ENCODE results near the gene PARVG.

Gene PARVG

DNA sequence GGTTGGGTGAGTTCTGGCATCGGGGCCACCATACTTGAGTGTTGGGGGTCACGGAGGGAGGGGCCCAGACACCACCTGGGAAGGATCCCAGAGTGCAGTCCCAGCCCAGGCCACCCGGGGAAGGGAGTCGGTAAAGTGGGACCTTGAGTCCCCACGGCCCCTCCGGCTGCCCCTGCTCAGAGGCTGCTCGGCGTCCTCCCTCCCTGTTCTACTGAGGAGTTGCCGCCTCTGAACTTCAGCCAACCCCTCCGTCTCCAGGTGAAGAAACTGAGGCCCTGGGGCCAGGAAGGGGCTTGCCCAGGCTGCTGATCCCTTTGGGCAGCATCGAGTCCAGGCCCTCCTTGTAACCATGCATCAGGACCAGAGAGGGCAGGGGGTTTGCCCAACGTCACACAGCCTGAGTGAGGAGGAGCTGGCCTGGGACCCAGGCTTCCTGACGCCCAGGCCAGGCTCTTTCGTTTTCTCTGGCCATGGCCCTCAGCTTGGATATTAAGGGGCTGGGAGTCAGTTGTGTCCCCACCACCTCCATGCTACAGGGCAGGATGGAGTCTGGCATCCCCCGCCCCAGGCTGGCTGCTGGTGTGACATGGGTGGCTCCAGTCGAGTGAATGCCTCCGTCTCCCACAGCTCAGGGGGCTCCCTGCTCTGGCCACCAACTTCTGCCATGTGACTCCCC is 1.3 kb downstream of the PARVG start:
- no peaks in the 10 kb centered on the region for H3K4me1 ChIP-seq (ENCODE audit: insufficient read depth, low read length)
- H3K27ac ChIP-seq (ENCODE audit: low read depth, low read length) = no peak overlapping the region
- H3K4me3 ChIP-seq (ENCODE audit: low read depth in 1 of 2, low read length in 2 of 2) = peak overlapping the region in 1 of 2 donors; percentile 8
- H3K9ac ChIP-seq (ENCODE audit: low read length) = no peak overlapping the region
- H3K27me3 ChIP-seq (ENCODE audit: control insufficient read depth in 1 of 2, insufficient read depth in 2 of 2, low read length in 2 of 2) = no peaks in the 10 kb centered on the region
- H3K36me3 ChIP-seq (ENCODE audit: insufficient read depth, low read length) = no peaks in the 10 kb centered on the region
- H3K9me3 ChIP-seq (ENCODE audit: low read length) = no peaks in the 10 kb centered on the region

DNA sequence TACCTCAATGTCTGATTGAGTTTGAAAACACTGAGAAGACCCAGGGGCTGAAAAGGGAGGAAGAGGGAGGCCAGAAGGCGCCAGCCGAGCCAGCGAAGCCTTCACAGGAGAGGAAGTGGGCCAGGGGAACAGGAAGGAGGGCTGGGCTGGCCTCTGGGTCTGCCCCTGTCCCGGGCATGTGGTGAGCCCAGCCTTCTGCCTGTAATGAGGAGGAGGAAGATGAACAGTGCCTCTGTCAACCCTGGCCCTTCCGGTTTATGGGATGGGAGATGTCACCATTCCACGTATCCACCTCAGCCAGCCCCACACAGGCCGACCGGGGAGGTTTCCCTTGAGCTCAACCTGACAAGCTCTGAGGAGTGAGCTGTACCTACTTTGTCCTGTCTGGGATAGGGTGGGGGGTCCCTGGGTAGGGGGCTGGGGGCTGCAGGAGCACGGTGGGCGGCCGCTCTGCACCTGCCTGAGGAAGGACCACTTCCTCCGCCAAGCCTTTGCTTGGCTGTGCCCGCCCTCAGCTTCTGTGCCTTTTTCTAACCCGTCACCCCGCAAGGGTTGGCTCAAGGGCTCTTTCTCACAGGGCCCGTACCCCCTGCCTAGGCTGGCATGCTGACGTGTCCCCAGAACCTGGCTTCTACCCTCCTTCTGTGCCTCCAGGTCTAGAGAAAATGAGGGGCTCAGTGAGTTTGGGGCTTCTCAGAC is 2.0 kb downstream of the PARVG start:
- H3K36me3 ChIP-seq (ENCODE audit: insufficient read depth, low read length) = no peaks in the 10 kb centered on the region
- H3K4me1 ChIP-seq (ENCODE audit: insufficient read depth, low read length) = no peaks in the 10 kb centered on the region
- no peak overlapping the region for H3K9ac ChIP-seq (ENCODE audit: low read length)
- H3K27me3 ChIP-seq (ENCODE audit: control insufficient read depth in 1 of 2, insufficient read depth in 2 of 2, low read length in 2 of 2) = no peaks in the 10 kb centered on the region
- no peak overlapping the region for H3K27ac ChIP-seq (ENCODE audit: low read depth, low read length)
- H3K9me3 ChIP-seq (ENCODE audit: low read length) = no peaks in the 10 kb centered on the region
- H3K4me3 ChIP-seq (ENCODE audit: low read depth in 1 of 2, low read length in 2 of 2) = no peak overlapping the region

DNA sequence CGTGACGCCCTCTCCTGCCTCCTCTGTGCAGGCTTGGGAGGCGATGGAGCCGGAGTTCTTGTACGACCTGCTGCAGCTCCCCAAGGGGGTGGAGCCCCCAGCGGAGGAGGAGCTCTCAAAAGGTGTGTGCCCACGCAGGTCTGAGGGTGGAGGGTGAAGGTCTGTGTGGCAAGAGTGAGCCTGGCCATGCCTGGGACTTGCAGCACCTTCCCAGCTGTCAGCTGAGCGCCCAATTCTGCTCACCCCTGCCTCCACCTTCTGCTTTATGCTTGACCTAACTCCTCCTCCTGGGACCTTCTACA is 2.5 kb downstream of the PARVG start:
- Histone ChIP-seq H3K36me3 (ENCODE audit: insufficient read depth, low read length) (no peaks in the 10 kb centered on the region), H3K4me3 (ENCODE audit: low read depth in 1 of 2, low read length in 2 of 2) (no peak overlapping the region), H3K4me1 (ENCODE audit: insufficient read depth, low read length) (no peaks in the 10 kb centered on the region), H3K9ac (ENCODE audit: low read length) (no peak overlapping the region), H3K9me3 (ENCODE audit: low read length) (no peaks in the 10 kb centered on the region), H3K27me3 (ENCODE audit: control insufficient read depth in 1 of 2, insufficient read depth in 2 of 2, low read length in 2 of 2) (no peaks in the 10 kb centered on the region), H3K27ac (ENCODE audit: low read depth, low read length) (no peak overlapping the region)

DNA sequence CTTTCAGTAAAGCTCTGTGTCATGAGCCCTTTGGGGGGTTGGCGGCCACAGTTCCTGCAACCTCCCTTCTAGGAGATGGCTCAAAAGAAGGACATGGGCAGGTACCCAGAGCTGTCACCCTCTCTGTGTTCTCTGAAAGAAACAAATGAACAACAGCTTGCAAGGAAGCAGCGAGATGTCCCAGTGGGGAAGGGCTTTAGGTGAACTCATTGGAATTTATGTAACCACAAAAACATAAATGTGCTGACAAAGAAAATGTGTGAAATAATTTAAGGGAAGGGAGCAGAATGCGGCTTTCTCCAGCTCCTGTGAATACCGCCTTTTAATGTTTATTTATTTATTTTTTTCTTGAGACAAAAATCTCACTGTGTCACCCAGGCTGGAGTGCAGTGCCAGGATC is 3.3 kb downstream of the PARVG start:
- no peaks in the 10 kb centered on the region for H3K36me3 ChIP-seq (ENCODE audit: insufficient read depth, low read length)
- H3K27ac ChIP-seq (ENCODE audit: low read depth, low read length) = no peak overlapping the region
- H3K4me1 ChIP-seq (ENCODE audit: insufficient read depth, low read length) = no peaks in the 10 kb centered on the region

DNA sequence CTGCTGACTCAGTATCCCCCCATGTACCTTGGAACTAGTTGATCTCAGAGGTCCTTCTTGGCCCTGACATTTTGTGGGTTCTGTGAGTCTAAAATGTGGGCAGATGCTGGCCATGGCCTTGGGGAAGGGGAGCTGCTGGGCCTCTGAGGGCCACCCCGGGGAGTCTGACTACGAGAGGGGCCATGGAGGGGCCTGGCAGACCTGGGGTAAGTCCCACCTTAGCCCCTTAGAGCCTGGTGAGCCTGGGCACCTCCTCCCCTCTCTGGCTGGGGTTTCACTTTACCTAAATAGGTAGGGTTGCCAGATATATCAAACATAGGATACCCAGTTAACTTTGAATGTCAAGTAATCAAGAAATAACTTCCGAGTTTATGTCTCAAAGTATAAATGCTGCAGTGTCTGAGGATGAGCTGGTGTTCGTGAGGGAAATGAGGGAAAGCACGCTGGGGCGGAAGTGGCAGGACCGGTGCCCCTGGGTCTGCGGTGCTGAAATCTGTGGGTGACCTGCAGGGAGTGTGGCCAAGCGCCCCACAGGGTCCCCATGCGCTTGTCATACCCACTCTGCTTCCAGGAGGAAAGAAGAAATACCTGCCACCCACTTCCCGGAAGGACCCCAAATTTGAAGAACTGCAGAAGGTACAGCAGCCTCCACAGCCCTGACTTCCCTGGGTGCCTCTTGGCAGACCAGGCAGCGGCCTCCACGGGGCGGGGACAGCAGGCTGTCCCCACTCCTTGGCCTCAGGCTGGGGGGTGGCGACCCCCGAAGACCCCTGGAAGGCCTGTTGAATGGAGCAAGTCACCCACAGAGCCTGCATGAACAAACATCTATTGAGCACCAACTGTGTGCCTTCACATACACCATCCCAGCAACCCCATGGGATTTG is 4.8 kb downstream of the PARVG start:
- H3K4me1 ChIP-seq (ENCODE audit: insufficient read depth, low read length) = no peaks in the 10 kb centered on the region
- H3K36me3 ChIP-seq (ENCODE audit: insufficient read depth, low read length) = no peaks in the 10 kb centered on the region
- no peak overlapping the region for H3K9ac ChIP-seq (ENCODE audit: low read length)
- no peak overlapping the region for H3K27ac ChIP-seq (ENCODE audit: low read depth, low read length)
- H3K27me3 ChIP-seq (ENCODE audit: control insufficient read depth in 1 of 2, insufficient read depth in 2 of 2, low read length in 2 of 2) = no peaks in the 10 kb centered on the region
- H3K4me3 ChIP-seq (ENCODE audit: low read depth in 1 of 2, low read length in 2 of 2) = no peak overlapping the region
- H3K9me3 ChIP-seq (ENCODE audit: low read length) = no peaks in the 10 kb centered on the region

More for the DNA sequence above, 3.3 kb downstream of the PARVG start:
- Histone ChIP-seq H3K9me3 (ENCODE audit: low read length) (no peaks in the 10 kb centered on the region), H3K27me3 (ENCODE audit: control insufficient read depth in 1 of 2, insufficient read depth in 2 of 2, low read length in 2 of 2) (no peaks in the 10 kb centered on the region), H3K9ac (ENCODE audit: low read length) (no peak overlapping the region), H3K4me3 (ENCODE audit: low read depth in 1 of 2, low read length in 2 of 2) (no peak overlapping the region)

DNA sequence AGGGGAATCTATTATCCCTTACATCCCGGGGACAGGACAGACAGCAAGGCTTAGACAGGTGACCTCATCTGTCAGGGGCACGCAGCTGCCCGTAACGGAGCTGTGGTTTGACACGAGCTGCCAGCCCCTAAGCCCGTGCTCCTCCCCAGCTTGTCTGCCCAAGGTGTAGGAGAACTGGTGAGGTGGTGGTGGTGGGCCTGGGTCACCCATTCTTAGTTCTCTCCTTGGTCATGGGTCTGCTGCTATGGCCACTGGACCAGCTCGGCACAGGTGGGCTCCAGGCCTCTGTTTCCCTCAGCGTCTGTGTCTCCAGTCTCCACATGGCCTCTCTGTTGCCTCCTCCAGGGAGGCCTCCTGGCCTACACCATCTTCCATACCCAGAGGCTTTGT is 5.4 kb downstream of the PARVG start:
- Histone ChIP-seq H3K9ac (ENCODE audit: low read length) (no peak overlapping the region), H3K27ac (ENCODE audit: low read depth, low read length) (no peak overlapping the region), H3K4me3 (ENCODE audit: low read depth in 1 of 2, low read length in 2 of 2) (no peak overlapping the region), H3K4me1 (ENCODE audit: insufficient read depth, low read length) (no peaks in the 10 kb centered on the region), H3K27me3 (ENCODE audit: control insufficient read depth in 1 of 2, insufficient read depth in 2 of 2, low read length in 2 of 2) (no peaks in the 10 kb centered on the region), H3K36me3 (ENCODE audit: insufficient read depth, low read length) (no peaks in the 10 kb centered on the region), H3K9me3 (ENCODE audit: low read length) (no peaks in the 10 kb centered on the region)

DNA sequence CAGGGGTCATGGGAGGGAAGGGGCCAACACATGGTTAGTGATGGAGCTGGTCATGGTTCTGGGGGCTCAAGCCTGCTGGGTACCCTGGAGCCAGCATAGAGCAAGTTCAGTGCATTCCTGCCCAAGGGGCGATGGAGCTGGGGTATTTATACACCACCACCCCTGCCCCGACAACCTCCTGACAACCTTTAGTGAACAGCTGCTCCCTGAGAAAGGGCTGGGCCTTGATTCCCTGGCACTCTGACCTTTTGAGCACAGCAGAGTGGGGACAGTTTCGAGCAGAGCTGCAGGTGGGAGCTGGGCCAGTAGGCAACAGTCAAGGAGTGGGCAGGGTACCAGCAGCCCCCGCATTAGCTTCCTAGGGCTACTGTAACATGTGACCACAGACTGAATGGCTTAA is 6.0 kb downstream of the PARVG start:
- H3K27ac ChIP-seq (ENCODE audit: low read depth, low read length) = no peak overlapping the region
- no peak overlapping the region for H3K4me3 ChIP-seq (ENCODE audit: low read depth in 1 of 2, low read length in 2 of 2)
- no peaks in the 10 kb centered on the region for H3K27me3 ChIP-seq (ENCODE audit: control insufficient read depth in 1 of 2, insufficient read depth in 2 of 2, low read length in 2 of 2)
- H3K9me3 ChIP-seq (ENCODE audit: low read length) = no peaks in the 10 kb centered on the region
- H3K9ac ChIP-seq (ENCODE audit: low read length) = no peak overlapping the region
- no peaks in the 10 kb centered on the region for H3K4me1 ChIP-seq (ENCODE audit: insufficient read depth, low read length)
- no peaks in the 10 kb centered on the region for H3K36me3 ChIP-seq (ENCODE audit: insufficient read depth, low read length)

DNA sequence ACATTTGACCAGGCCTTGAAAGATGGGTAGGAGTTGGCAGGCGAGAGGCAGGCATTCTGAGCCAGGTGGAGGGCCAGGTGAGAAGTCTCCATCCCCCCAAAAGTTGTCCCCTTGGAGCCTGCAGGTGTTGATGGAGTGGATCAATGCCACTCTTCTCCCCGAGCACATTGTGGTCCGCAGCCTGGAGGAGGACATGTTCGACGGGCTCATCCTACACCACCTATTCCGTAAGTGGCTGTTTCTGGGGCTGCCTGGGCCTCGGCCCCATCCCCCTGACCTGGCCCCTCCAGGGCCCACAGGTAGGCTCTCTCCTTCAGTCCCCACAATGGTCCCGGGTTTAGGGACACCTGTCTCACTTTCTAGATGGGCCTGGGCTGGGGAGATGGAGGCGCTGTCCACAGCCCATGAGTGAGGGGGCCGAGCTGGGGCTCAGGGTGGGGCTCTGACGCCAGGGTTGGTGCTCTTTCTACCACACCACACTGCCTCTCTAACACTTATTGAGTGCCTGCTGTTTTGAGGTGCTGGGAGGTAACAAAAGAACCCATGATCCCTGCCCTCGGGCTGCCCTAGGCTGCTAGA is 7.0 kb downstream of the PARVG start:
- no peaks in the 10 kb centered on the region for H3K36me3 ChIP-seq (ENCODE audit: insufficient read depth, low read length)
- H3K27ac ChIP-seq (ENCODE audit: low read depth, low read length) = no peak overlapping the region
- no peak overlapping the region for H3K9ac ChIP-seq (ENCODE audit: low read length)
- H3K27me3 ChIP-seq (ENCODE audit: control insufficient read depth in 1 of 2, insufficient read depth in 2 of 2, low read length in 2 of 2) = no peaks in the 10 kb centered on the region
- H3K4me1 ChIP-seq (ENCODE audit: insufficient read depth, low read length) = no peaks in the 10 kb centered on the region
- no peak overlapping the region for H3K4me3 ChIP-seq (ENCODE audit: low read depth in 1 of 2, low read length in 2 of 2)
- H3K9me3 ChIP-seq (ENCODE audit: low read length) = no peaks in the 10 kb centered on the region

DNA sequence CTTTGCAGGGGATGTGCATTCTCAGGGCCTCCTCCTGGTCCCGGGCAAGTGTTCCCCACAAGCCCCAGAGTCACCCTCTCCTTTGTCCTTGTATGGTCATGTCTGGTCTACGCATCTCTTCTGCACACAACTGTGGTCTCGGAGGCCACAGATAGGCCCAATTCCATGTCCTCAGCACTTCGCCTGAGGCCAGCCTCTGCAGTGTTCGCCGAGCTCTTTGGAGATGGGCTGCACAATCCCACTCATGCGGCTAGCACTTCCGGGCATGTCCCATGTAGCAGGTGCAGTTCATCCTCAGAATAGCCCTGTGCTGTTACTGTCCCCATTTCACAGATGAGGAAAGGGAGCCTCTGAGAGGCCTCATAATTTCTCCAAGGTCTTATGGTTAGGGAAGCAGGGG is 7.6 kb downstream of the PARVG start:
- Histone ChIP-seq H3K27ac (ENCODE audit: low read depth, low read length) (no peak overlapping the region), H3K9me3 (ENCODE audit: low read length) (no peaks in the 10 kb centered on the region), H3K4me1 (ENCODE audit: insufficient read depth, low read length) (no peaks in the 10 kb centered on the region), H3K36me3 (ENCODE audit: insufficient read depth, low read length) (no peaks in the 10 kb centered on the region), H3K9ac (ENCODE audit: low read length) (no peak overlapping the region), H3K27me3 (ENCODE audit: control insufficient read depth in 1 of 2, insufficient read depth in 2 of 2, low read length in 2 of 2) (no peaks in the 10 kb centered on the region), H3K4me3 (ENCODE audit: low read depth in 1 of 2, low read length in 2 of 2) (no peak overlapping the region)

DNA sequence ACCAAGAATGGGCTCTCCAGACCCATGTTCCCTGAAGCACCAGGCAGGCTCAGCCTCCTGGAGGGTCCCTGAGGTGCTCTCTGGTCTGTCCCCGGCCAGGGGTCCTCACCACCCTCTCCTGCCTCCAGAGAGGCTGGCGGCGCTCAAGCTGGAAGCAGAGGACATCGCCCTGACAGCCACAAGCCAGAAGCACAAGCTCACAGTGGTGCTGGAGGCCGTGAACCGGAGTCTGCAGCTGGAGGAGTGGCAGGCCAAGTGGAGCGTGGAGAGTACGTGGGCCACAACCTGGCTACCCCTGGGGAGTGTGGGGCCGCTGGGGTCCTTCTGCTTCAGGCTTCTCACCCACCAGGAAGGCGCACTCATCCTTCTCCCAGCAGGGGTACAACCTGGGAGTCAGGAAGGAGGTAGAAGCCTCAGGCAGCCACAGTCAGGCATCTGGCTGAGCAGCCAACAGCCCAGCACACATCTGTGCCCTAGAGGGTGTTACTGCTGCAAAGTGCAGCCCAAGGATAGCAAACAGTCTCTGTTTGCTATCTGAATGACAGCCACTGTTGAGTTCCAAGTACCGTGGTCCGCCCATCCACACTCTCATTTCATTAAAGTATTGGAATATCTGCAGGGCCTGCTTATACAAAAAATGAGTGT is 8.4 kb downstream of the PARVG start:
- no peaks in the 10 kb centered on the region for H3K36me3 ChIP-seq (ENCODE audit: insufficient read depth, low read length)
- no peak overlapping the region for H3K9ac ChIP-seq (ENCODE audit: low read length)
- H3K9me3 ChIP-seq (ENCODE audit: low read length) = no peaks in the 10 kb centered on the region
- H3K4me3 ChIP-seq (ENCODE audit: low read depth in 1 of 2, low read length in 2 of 2) = no peak overlapping the region
- H3K27me3 ChIP-seq (ENCODE audit: control insufficient read depth in 1 of 2, insufficient read depth in 2 of 2, low read length in 2 of 2) = no peaks in the 10 kb centered on the region
- no peak overlapping the region for H3K27ac ChIP-seq (ENCODE audit: low read depth, low read length)
- H3K4me1 ChIP-seq (ENCODE audit: insufficient read depth, low read length) = no peaks in the 10 kb centered on the region

DNA sequence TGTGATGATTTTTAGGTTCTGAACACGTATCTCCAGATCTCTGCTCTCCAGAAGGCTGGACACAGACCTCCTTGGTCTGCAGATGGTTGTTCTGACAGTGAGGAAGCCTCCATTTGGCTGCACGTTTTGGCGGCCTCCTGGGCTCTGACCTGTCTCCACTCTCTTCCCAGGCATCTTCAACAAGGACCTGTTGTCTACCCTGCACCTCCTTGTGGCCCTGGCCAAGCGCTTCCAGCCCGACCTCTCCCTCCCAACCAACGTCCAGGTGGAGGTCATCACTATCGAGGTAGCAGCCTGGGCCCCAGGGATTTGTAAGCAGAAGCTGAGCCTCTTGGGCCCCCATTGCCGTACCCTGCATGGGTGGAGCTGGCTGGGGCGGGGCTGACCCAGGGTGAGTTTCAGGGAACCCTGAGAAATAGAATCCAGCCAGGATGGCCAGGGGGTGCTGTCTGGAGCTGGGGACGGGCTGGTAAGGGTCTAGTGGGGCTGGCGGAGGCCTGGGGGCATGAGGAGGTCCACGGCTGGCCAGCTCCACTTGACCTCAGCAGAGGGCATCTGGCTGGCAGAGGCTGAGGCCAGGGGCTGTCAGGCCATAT is 9.8 kb downstream of the PARVG start:
- Histone ChIP-seq H3K9ac (ENCODE audit: low read length) (no peak overlapping the region), H3K36me3 (ENCODE audit: insufficient read depth, low read length) (no peaks in the 10 kb centered on the region)

More for the DNA sequence above, 9.8 kb downstream of the PARVG start:
- Histone ChIP-seq H3K9me3 (ENCODE audit: low read length) (no peaks in the 10 kb centered on the region), H3K4me3 (ENCODE audit: low read depth in 1 of 2, low read length in 2 of 2) (no peak overlapping the region), H3K27me3 (ENCODE audit: control insufficient read depth in 1 of 2, insufficient read depth in 2 of 2, low read length in 2 of 2) (no peaks in the 10 kb centered on the region), H3K4me1 (ENCODE audit: insufficient read depth, low read length) (no peaks in the 10 kb centered on the region), H3K27ac (ENCODE audit: low read depth, low read length) (no peak overlapping the region)
